CD4-positive, alpha-beta T cell treated with Interleukin-2 at 100 ng/mL for 4 hours (primary cell): ENCODE results near the gene SNCA.

ENCODE experiments used
- DNase-seq: peaks from one replicate; pipeline ENCODE4 v3.0.0-alpha.2; 2020; ENCODE audit warnings: low spot score

SNCA gene

GRCh38 chr4:89836897-89837384 is at the start of gene SNCA:
Gene SNCA (minus strand): TSS chr4:89837161. CDS start chr4:89835667, 1,494 bp downstream.
- DNase-seq: peak; percentile 4

GRCh38 chr4:89879215-89879614 is 42.3 kb upstream of the SNCA start:
- no peak for DNase-seq

- DNase-seq: no peak
Measured at GRCh38 chr4:89878611-89879010, 41.6 kb upstream of the SNCA start.

GRCh38 chr4:89876548-89876947 is 39.6 kb upstream of the SNCA start:
- DNase-seq: no peak

- DNase-seq: no peak
Measured at GRCh38 chr4:89871211-89871610, 34.2 kb upstream of the SNCA start.

- DNase-seq: no peak
Measured at GRCh38 chr4:89868999-89869589, 32.1 kb upstream of the SNCA start.

- no peak for DNase-seq
Measured at GRCh38 chr4:89868276-89868675, 31.3 kb upstream of the SNCA start.

- no peak for DNase-seq
Measured at GRCh38 chr4:89863533-89863932, 26.6 kb upstream of the SNCA start.

GRCh38 chr4:89860971-89861370 is 24.0 kb upstream of the SNCA start:
- no peak for DNase-seq

- no peak for DNase-seq
Measured at GRCh38 chr4:89855236-89855635, 18.3 kb upstream of the SNCA start.

GRCh38 chr4:89847571-89848325 is 10.8 kb upstream of the SNCA start:
- no peak for DNase-seq

GRCh38 chr4:89839558-89839957 is 2.6 kb upstream of the SNCA start:
- no peak for DNase-seq

GRCh38 chr4:89837993-89838390 is 1.0 kb upstream of the SNCA start:
- no peak for DNase-seq

- DNase-seq: peak; percentile 4
Measured at GRCh38 chr4:89837385-89837992, 528 bp upstream of the SNCA start.

- DNase-seq: no peak
Measured at GRCh38 chr4:89836031-89836745, 773 bp downstream of the SNCA start.

- no peak for DNase-seq
Measured at GRCh38 chr4:89835413-89835812, 1.5 kb downstream of the SNCA start.

GRCh38 chr4:89834486-89835209 is 2.3 kb downstream of the SNCA start:
- DNase-seq: no peak

- DNase-seq: peak; percentile 29
Measured at GRCh38 chr4:89829470-89830138, 7.4 kb downstream of the SNCA start.

- DNase-seq: no peak
Measured at GRCh38 chr4:89823416-89823815, 13.5 kb downstream of the SNCA start.

- no peak for DNase-seq
Measured at GRCh38 chr4:89821612-89822011, 15.3 kb downstream of the SNCA start.

- DNase-seq: no peak
Measured at GRCh38 chr4:89820010-89820409, 17.0 kb downstream of the SNCA start.
